GM19397 (cell line): ENCODE data around the gene NOS1.
"Not testable (repeated sequence)": the region's sequence is repeated elsewhere in the genome, so short reads cannot be mapped to it uniquely, and the experiment has no call there.

Experiments
- ATAC-seq: cut with Tn5 transposase; IDR thresholded peaks from one replicate; pipeline ENCODE4 v1.9.1; 2021; ENCODE audit warnings: mild to moderate bottlenecking, moderate library complexity; ENCODE audit not compliant: unreplicated experiment

The NOS1 gene

DNA sequence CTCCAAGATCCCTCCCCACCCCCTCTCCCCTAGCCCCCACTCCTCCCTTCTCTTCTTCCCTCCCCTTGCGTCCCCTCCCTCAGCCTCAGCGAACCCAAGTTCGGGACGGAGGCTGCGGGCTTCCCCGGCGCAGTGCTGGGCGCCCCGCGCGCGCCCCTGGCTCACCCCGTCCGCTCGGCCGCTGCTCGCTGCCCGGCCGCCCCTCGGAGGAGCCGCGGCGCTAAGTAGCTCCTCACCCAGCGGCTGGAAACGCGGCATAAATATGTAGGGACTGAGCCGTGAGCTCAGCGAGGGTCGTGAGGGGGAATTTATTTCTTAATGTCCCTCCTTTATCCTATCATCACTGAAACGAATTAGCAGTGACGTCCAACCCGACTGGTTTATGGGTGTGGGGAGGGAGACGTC lies at the start of gene NOS1:
Gene NOS1 (minus strand): TSS at position 280 of the 405 bp plus-strand sequence. CDS start 30,557 bp downstream, outside the sequence.
- ATAC-seq: no peak

DNA sequence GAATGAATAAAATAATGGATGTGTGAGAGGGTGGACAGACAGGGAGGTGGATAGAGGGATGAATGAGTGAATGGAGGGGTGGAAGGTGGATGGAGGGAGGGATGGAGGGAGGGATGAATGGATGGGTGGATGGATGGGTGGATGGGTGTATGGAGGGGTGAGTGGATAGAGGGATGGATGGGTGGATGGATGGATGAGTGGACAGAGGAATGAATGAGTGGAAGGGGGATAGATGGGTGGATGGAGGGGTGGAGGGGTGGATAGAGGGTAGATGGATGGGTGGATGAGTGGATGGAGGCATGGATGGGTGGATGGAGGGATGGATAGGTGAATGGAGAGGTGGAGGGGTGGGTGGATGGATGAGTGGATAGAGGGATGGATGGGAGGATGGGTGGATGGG lies 47.9 kb upstream of the NOS1 start:
- no peak for ATAC-seq

DNA sequence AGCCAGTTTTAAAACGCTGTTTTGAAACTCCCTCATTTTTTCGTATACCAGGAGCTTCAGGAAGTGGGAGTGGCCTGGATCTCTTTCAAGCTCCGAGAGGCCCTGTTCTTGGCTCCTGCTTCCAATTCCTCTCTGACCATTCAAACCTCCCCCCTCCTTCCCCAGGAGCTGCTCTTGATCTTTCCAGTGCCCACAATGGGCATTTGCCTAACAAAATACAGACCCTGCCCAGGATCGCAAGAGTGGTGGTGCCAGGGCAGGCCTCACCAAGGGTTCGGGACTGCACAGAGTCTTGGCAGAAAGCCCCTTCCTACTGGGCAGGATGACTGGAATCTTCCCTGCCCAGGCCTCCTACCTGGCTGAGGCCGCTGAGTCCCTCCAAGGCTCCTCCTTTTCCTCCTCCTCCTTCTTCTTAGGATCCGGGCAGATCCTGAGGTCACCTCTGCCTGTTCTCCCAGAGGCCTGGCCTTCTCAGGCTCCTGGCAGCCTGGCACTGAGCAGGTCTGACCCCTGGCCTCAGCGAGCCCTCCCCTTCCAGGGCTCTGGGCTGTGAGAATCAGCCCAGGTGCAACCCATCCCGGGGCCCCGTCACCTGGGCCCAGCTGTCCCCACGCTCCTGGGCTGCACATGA lies 46.9 kb upstream of the NOS1 start:
- ATAC-seq: no peak

DNA sequence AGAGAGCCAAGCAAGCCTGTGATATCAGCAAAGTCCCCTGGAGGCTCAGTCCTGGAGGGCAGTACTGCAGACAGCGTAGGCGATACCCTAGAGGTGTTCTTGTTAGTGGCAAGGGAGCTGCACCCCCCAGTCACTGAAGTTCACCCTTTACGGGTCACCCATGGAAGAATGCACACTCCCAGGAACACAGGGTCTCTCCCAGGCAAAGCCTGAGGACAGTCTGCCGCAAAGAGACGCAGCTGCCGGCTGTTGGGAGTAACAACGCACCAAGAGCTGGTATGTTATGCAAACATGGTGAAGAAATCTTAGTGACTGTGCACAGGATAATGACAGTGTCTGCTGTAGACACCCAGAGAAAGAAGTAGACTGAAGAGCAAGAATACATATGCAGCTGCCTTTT lies 43.5 kb upstream of the NOS1 start:
- no peak for ATAC-seq

DNA sequence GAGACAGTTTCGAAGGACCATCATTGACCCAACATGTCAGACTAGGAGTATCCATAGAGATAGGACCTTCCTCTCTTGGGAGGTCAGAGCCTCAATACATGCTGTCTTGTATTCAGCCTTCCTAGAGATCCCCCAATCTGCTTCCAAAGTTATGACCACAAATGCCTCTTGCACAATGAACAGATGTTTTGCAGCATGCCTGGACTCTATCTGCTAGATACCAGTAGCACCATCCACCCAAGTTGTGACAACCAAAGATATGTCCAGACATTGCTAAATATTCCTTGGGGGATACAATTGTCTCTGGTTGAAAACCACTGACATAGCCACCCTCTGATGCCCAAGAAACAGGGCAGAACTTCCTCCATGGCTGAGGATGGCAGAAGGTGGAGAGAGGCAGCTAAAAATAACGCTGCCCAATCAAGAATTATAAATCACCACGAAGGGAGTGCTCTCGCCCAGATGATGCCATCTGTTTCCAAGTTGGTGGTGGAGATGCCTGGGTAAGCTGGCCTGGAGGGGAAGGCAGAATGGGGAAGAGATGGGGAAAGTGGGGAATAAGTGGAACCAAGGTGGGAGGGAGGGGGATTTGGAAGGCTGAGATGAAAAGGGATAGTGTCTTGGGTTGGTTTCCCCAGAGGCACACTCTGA lies 42.9 kb upstream of the NOS1 start:
- ATAC-seq: no peak

DNA sequence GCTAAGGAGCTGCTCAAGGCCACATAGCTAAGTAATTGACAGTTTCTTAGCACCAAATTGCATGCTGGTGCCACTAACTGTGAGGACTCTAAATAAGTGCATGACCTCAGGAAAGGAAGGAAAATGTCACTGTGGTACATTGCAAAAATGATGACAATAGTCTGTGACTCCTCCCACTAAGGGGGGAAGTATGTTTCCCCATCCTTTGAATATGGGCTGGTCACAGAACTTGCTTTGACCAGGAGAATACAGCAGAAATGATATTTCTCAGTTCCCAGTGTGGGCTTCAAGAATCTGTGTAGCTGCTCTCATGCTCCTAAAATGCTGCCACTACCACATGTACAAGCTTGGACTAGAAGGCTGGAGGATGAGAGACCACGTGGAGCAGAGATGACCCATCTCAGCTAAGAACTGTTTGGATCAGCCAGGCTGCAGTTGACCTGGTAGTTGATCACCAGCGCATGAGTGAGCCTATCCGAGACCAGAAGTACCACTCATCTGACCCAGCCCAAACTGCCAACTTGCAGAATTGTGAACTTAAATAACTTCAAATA lies 42.2 kb upstream of the NOS1 start:
- ATAC-seq: no peak

DNA sequence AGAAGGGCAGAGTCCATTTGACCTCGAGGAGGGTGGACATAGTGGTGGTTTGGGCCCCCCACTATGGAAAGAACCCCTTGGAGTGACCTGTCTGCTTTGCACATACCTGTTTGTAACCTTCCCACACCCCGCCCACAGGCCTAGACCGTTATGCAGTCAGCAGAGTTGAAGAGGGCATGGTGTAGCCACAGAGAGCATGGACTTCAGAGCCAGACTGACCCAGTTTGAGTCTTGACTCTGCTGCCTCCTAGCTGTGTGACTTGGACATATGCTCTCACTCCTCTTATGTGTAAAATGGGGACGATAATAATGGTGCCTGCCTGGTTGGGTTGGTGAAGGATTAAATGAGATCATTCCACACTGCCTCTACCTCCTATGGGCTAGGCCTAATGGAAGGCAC lies 40.9 kb upstream of the NOS1 start:
- ATAC-seq: no peak

DNA sequence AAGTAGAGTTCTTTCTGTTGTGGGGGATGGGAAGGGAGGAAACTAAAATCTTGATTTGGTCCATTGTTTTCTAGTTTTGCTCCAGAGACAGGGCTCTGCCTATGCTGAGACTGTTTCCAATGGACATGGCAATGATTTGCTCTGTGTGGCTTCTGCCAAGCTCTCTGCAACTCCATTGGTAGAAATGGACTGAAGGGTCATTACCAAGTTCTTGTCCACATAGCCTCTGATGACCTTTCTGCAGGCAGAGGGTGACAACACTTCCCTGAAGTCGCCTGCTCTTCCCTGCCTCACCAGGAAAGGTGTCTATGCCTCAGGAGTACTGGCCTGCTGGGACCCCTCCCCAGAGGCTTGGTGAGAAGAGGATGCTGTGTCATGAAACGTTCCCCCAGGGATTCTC lies 39.5 kb upstream of the NOS1 start:
- ATAC-seq: no peak

DNA sequence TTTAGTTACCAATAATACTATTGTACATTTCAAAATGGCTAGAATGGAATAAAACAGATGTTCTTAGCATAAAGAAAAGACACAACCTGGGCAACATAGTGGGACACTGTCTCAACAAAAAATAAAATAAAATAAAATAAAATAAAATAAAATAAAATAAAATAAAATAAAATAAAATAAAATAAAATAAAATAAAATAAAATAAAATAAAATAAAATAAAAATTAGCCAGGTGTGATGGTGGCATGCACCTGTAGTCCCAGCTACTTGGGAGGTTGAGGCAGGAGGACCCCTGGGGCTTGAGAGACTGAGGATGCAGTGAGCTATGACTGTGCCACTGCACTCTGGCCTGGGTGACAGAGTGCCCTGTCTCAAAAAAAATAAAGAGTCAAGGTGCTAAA lies 37.1 kb upstream of the NOS1 start:
- not testable (repeated sequence) for ATAC-seq

DNA sequence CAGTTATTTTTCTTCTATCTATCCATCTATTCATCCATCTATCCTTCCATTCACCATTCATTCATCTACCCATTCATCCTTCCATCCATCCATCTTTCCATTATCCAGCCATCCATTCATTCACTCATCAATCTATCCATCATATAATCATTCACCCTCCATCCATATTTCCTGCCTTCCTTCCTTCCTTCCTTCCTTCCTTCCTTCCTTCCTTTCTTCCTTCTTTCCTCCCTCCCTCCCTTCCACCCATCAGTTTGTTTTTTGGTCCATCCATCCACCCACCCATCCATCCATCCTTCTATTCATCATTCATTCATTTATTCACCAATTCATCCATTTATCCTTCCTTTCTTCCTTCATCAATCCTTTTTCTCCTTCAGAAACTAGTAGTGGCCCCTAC lies 34.3 kb upstream of the NOS1 start:
- ATAC-seq: no peak

DNA sequence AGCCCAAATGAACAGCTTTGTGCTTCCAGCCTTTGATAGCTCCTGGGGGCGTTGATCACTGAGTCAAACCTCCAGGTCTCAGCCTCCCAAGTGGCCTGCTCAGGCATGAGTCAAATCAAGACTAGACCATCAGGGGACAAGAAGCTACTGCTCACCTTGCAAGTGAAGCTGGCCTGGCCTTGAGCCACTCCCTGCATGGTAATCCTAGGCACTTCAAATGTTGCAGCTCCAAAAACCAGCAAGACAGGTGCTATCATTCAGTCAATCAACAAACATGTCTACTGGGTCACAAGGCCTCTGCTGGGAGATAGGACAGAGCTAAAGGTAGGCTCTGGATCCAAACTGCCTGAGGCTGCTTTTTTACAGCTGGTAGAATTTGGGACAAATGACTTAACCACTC lies 33.1 kb upstream of the NOS1 start:
- no peak for ATAC-seq

DNA sequence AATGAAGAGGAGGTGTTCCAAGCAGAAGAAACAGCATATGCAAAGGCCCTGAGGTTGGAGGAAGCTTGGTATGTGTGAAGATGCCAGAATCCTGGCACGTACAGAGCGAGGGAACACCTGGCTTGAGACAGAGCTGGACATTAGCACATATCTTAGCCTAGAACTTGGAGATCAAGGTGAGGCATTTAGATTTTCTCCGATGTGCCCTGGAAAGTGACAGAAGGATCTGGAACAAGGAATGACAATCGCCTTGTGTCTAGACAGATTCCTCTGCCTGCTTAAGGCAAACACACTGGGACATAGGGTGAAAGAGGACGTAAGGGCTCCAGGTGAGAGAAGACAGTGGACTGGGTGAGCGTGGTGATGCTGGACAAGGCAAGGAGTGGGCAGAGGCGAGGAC lies 32.2 kb upstream of the NOS1 start:
- no peak for ATAC-seq

DNA sequence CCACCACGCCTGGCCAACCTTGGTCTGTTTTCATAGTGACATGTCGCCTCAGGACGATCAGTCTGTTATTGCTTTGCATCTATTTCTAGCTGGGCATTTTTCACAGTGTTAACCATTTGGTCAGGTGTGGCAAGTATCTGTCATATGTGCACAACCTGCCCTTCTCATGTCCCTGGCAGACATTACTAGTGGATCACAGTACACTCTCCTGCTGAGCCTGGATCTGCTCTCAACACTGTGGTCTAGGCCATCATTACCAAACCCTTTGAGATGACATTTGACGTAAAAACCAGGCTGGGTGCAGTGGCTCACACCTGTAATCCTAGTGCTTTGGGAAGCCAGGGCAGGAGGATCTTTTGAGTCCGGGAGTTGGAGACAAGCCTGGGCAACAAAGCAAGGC lies 29.4 kb upstream of the NOS1 start:
- ATAC-seq: no peak

DNA sequence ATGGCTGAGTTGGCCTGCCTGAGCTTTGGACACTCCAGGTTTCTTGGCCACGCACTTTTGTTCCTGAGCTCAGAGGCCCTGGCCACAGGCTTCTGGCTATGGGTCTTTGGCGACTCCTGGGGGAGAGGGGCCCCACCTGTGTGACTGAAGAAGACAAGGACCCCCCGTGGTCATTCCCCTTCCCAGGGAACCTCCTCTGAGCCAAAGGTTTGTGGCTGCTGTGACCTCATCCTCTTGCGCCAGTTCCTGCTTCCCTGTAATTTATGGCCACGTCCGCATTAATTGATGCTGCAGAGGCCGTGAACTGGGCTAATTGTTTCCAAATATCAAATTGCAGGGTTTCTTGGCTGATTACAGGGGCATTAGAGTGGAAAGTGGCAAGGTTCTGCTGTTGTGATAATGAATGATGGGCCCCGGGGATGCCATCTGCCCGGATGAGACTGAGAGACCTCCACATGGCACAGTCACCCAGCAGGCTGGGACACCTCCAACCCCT lies 27.6 kb upstream of the NOS1 start:
- no peak for ATAC-seq

DNA sequence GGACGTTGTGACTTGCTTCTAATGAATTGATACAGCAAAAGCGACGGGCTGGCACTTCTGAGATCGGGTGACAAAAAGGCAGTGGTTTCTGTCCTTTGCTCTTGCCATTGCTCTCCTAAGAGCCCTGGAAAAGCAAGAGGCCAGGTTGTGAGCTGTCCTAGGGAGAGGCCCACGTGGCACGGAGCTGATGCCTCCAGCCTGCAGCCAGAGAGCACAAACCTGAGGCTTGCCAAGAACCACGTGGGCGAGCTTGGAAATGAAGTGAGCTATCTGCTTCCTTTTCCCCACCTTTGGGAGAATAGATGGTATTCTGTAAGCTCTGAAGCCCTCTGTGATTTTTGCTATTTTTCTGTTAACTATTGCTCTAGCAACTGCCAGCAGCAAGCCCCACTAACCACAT lies 26.4 kb upstream of the NOS1 start:
- no peak for ATAC-seq

DNA sequence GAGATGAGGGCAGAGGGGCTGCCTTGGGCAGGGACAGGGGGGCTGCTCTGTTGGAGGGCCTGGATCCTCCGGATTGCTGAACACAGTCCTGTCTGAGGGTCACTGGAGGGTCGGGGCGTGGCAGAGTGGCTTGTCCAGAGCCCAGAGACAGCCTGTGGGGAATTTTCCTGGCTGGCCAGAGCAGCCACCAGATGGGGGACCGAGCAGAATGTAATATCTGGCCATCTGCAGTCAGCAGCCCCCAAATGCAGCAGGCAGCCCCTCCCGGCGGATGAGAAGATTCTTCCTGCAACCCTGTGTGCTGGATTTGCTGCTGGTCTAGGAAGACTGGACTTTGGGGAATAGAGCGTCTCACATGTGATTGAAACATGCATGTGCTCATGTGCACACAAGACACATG lies 23.3 kb upstream of the NOS1 start:
- no peak for ATAC-seq

DNA sequence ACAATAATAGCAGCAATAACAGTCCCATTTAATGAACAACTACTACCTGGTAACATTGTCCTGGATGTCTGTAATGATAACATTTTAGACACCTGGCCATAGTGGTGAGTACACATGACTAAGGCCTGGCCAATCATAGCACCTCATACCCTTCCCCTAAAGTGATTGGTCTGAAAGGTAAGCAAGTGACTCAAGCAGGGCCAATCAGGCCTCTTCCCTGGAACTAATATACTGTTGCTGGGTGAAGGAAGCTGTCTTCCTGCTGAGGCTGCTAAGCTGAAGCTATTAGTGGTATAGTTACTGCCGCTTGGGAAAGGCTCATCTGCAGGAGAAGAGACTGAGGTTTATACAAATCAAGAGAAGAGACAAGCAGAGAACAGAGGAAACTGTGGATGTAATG lies 18.7 kb upstream of the NOS1 start:
- no peak for ATAC-seq

DNA sequence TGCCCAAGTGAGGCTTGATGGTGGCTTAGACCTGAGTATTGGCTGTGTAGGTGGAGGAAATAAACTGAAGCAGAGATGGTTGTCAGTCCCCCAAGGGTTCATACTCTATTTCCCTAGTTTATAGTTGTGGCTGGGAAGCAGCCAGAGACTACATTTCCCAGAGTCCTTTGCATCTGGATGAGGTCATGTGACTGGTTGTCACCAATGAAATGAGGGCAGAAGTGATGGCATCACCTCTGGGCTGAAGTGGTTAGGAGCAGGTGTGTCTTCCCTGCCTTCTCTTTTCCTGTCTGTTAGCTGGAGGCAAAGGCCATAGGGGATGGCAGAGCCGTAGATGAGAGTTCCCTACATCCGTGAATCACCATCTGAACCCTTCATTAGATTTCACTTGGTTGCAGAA lies 16.3 kb upstream of the NOS1 start:
- ATAC-seq: no peak

DNA sequence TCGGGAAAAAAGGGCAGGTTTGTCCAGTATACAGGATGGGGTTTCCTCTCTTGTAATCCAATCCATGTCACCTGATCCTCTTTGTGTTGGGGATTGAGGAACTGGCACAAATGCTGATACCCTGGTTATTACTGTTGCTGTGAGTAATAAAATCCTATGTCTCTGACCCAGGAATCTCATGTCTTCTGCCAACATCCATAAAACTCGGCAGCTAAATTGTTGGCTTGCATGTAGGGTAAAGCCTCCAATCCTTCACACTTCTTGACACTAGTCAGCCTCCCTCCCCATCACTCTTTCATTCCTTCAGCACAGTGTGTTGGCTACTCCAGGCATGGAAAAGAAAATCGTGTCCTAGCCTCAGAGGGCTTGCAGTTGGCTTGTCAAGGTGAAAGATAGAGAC lies 9.2 kb upstream of the NOS1 start:
- ATAC-seq: no peak

DNA sequence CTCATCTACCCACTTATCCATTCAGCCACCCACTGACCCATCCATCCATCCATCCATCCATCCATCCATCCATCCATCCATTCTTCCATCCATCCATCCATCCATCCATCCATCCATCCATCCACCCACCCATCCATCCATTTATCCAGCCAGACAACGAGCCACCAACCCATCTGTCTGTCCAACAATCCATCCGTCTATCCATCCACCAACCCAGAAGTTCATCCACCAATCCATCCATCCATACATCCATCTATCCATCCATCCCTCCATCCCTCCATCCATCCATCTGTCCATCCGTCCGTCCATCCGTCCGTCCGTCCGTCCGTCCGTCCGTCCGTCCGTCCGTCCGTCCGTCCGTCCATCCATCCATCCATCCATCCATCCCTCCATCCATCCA lies 8.6 kb upstream of the NOS1 start:
- not testable (repeated sequence) for ATAC-seq

DNA sequence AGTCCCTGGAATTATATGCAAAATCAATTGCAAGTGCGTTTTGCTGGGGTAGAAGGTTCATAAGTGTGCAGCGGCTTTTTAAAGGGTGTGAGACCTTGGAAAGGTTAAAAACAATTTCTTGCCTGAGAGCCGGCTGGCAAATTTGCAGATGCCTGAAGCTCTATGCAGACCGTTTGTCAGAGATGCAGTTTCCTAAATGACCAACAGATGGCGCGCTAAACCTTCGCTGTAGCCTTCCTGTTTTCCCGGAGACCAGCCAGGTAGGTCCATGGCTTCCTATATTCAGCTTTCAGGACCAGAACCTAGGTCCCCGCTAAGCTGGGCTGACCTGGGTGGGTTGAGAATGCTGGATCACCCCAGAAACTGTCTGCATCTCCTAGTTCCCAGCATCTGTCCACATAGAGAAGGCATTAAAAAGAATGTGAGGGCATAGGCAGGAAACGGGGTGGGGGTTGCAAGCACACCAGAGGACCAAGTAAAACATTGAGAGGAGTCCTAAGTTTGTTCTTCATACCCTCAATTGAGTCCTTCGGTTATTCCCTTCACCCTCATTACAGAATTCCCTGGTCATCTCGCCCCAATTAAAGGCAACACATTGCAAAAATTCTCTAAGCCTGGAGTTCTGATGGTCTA lies 5.7 kb upstream of the NOS1 start:
- no peak for ATAC-seq

DNA sequence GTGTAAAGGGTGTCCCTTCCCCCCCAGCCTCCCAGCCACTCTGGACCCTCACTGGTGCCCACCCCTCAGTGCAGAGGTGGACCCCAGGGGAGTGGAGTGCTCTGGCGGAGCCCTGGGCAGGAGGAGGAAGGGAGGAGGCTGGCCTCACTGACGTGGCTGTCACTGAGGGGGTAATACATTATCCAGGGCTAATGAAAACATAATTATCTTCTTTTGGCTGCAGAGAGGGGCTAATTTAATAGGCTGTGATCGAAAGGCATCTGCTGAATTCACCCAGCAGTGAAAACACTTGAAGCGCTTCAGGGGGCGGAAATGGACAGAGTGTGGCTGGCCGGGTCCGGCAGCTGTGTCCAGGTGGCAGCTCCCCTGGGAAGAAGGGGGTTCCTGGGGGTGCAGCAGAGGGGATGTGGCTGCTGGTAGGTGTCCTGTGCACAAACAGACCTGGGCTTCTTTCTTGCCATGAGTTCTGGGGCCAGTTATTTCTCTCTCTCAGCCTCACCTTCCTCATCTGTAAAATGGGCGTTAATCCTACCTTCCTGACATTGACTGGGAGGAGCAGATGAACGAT lies 3.7 kb upstream of the NOS1 start:
- ATAC-seq: no peak
